ENCODE data around the gene CXCL10.
"Not testable (repeated sequence)": the region's sequence is repeated elsewhere in the genome, so short reads cannot be mapped to it uniquely, and the experiment has no call there.

The CXCL10 gene

DNA sequence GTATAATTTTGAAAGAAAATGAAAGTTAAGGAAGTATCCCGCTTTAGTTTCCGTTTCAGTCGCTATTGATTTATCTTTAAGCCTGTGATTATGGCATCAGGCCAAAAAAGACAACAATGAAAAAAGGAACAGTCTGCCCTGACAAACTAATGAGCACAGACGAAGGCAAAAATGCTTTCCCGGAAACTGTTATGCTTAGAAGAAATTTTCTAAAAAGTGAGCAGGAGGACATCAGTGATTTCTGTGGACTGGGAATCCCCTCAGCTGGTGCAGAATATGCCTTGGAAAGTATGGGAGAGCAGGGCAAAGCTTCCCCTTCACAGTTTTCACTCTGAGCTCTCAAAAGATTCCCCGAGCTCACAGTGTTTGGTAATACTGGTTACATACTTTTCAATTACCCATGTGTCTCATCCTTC, 5.1 kb upstream of the CXCL10 start:
- no peak for DNase-seq (ENCODE audit: low read depth in 2 of 2)

DNA sequence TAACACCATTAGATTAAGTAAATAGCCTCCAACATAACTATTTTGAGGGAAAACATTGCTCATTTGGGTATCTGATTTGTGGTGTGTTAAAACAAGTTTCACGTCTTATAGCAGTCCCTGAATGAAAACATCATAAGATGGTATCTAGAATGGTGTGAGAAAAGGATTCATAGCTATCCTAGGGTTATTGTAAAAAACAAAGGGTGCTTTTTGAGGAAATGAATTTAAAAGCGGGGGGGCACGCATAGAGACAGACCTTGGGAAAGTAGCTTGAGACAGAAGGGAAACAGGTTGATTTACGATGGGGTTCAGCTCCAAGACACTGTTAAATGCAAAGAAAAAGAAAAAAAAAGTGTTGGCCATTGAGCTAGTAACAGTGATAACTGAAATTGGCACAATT, 768 bp upstream of the CXCL10 start:
- no peak for DNase-seq (ENCODE audit: low read depth in 2 of 2)

- no peak for DNase-seq (ENCODE audit: low read depth in 2 of 2)
Measured at GRCh38 chr4:76022677-76023076, 620 bp downstream of the CXCL10 start.

DNA sequence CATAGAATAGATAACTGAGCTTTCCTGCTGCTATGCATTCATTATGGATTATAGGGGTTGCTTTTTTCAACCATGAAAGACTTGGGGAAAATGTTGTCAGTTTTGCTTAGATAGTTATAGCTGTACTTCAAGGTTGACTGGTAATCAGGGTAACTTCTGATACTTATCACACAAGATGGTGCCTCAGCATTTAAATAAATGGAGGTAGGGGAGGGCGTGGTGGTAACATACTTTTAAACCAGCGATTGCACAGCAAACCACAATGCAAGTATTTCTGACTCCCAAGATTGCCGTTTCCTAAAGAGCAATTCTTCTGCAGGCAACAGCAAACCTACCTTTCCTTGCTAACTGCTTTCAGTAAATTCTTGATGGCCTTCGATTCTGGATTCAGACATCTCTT, 1.3 kb downstream of the CXCL10 start:
- DNase-seq (ENCODE audit: low read depth in 2 of 2): no peak

- no peak for DNase-seq (ENCODE audit: low read depth in 2 of 2)
Measured at GRCh38 chr4:76017056-76017686, 6.1 kb downstream of the CXCL10 start.

- no peak for DNase-seq (ENCODE audit: low read depth in 2 of 2)
Measured at GRCh38 chr4:76016393-76016792, 6.9 kb downstream of the CXCL10 start.

GRCh38 chr4:76013540-76013939, 9.8 kb downstream of the CXCL10 start:
- no peak for DNase-seq (ENCODE audit: low read depth in 2 of 2)

DNA sequence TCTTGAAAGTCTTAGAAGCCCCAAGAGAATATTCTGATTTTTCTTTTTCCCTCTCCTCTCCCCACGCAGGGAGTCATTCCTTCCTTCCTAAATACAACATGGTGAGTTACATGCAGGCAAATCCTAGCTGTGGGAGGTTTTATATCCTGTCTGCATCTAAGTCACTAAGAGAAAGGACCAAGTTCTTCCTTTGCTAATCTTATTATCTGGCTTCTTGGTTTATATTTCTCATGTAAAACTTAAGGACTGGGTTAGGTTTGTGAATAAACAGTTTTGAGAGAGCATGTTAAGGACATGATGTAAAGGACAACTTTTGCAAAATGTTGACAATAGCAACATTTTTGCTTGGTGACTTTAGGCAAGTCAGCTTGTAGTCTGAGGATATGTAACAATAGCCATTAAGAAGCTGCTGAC, 10.9 kb downstream of the CXCL10 start:
- no peak for DNase-seq (ENCODE audit: low read depth in 2 of 2)

- DNase-seq (ENCODE audit: low read depth in 2 of 2): no peak
Measured at GRCh38 chr4:76011700-76012387, 11.5 kb downstream of the CXCL10 start.

GRCh38 chr4:76011018-76011670, 12.2 kb downstream of the CXCL10 start:
- DNase-seq (ENCODE audit: low read depth in 2 of 2): no peak

DNA sequence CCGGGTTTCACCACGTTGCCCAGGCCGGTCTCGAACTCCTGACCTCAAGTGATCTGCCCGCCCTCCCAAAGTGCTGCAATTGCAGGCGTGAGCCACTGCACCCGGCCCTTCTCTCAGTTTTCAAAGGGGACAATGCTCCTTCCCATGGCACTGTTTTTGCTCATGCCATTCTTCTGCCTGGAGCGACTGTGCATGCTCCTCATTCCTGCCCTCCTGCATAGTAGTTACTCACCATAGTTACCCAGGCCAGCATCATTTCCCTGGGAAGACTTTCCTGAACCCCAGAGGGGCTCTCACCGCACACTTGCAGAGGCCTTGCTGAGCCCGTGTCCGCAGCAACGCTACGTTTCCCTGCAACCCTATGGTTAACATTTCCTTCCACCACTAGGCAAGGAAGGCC, 12.7 kb downstream of the CXCL10 start:
- no peak for DNase-seq (ENCODE audit: low read depth in 2 of 2)

- DNase-seq (ENCODE audit: low read depth in 2 of 2): no peak
Measured at GRCh38 chr4:76009311-76009710, 14.0 kb downstream of the CXCL10 start.

GRCh38 chr4:76007089-76007862, 16.0 kb downstream of the CXCL10 start, which contains the start of gene CXCL9:
CXCL9 (minus strand) TSS chr4:76007509; CDS start chr4:76007449, 60 bp downstream.
- no peak for DNase-seq (ENCODE audit: low read depth in 2 of 2)

DNA sequence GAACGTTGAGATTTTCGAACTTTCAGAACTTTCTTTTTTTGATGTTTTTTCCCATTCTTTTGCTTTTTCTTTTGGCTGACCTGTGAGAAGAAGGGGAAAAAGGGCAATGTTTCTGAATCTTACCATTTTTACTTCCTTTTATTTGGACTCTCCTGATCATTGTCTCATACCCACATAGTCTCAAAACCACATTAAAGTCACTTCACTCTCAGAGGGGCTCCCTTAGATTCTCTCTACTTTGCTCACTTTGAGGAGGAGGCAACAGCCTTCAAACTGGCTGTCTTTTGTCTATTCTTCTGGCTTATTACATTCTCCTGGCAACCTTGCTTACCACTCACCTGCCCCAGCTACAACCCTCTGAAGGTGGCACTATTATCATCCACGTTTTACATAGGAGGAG, 19.7 kb downstream of the CXCL10 start:
- no peak for DNase-seq (ENCODE audit: low read depth in 2 of 2)

DNA sequence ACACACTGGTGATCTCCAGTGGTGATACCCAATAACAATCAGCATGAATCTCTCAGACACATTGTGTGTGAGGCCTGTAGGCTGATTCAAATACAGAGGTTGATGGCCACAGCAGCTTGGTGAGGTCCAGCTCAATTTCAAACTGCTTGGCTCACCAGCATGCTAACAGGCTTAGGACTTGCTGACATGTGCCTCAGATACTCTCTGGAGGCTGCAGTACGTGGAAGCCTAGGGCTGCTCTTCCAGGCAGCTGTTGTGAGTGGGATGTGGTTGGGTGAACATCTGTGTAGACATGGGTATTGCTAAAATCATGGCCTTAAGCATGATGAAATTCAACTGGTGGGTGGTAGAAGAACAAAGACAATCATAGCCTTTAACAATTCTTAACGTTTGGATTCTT, 20.3 kb downstream of the CXCL10 start:
- no peak for DNase-seq (ENCODE audit: low read depth in 2 of 2)

DNA sequence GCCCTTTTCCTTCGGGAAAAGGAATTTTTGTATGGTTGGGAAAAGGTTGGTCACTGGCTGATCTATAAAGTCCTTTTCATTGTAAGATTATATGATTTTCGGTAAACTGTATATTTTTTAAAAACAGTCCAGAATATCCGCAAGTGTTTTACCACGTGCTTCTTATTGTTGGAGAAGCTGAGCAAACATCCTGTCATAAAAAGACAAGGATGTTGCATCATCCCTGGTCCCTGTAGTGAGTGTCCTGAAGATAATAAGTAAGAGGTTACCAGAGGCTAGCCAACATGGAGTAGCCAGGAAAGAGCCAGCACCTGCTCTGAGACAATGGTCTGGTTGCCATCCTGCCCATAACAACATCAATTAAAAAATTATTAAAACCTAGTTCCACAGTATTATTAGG, 21.1 kb downstream of the CXCL10 start:
- DNase-seq (ENCODE audit: low read depth in 2 of 2): no peak

GRCh38 chr4:76001700-76002099, 21.6 kb downstream of the CXCL10 start:
- DNase-seq (ENCODE audit: low read depth in 2 of 2): no peak

GRCh38 chr4:76000279-76000678, 23.0 kb downstream of the CXCL10 start:
- no peak for DNase-seq (ENCODE audit: low read depth in 2 of 2)

DNA sequence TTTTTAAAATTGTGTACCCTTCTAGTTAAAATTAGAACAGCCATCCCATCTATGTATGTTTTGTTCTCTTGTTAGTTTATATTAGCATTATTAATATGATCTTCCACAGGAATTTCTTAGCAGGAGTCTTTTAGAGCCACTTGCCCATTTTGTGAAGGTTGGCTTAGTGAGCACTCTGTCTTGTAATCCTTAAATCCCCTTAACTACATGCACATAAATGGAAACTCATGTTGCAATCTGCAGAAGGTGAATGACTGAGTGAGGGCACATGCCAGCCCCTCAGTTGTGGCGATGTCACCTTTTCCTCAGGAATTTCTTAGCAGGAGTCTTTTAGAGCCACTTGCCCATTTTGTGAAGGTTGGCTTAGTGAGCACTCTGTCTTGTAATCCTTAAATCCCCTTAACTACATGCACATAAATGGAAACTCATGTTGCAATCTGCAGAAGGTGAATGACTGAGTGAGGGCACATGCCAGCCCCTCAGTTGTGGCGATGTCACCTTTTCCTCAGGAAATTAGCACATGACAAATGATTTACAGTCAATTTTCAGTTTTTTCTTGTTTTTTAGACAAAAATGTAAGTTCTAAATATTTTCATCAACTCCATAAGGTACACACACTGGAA, 24.7 kb downstream of the CXCL10 start:
- DNase-seq (ENCODE audit: low read depth in 2 of 2): not testable (repeated sequence)

- DNase-seq (ENCODE audit: low read depth in 2 of 2): no peak
Measured at GRCh38 chr4:75997946-75998345, 25.4 kb downstream of the CXCL10 start.

GRCh38 chr4:75997081-75997480, 26.2 kb downstream of the CXCL10 start:
- no peak for DNase-seq (ENCODE audit: low read depth in 2 of 2)

- DNase-seq (ENCODE audit: low read depth in 2 of 2): peak in 1 of 2 donors; percentile 3
Measured at GRCh38 chr4:75995727-75996126, 27.6 kb downstream of the CXCL10 start.

All from stimulated activated CD4-positive, alpha-beta T cell treated with anti-CD3 and anti-CD28 coated beads, Interleukin-1b, Interleukin-23, amount 100 ng/mL, for 4 hours (primary cell).